Lung (tissue), 12 donors: ENCODE data around the gene PCP2. TPM values are rescaled to one million over a fixed set of nuclear protein-coding genes. Genes with fewer than 3 reads are reported as not detected.

Source experiments
- ATAC-seq: fragments of 200-7000 bp; cut with Tn5 transposase; one replicate; pipeline ENCODE4 v1.9.1; 2020; ENCODE audit warnings: moderate number of reproducible peaks; ENCODE audit not compliant: insufficient read depth, low FRiP score
- DNase-seq, 3 donors: peaks; one replicate each; pipeline ENCODE4 v3.0.0-alpha.2; 2013 to 2017
- H3K27ac ChIP-seq, 2 donors: one replicate each; pipeline ENCODE4 v1.5.1; 2013; ENCODE audit warnings: mild to moderate bottlenecking in 2 of 2, moderate library complexity in 2 of 2, control low read depth in 1 of 2, inconsistent platforms in 1 of 2, low read depth in 1 of 2, low read length in 1 of 2
- H3K27me3 ChIP-seq, 3 donors: one replicate each; pipeline ENCODE4 v1.5.1; 2013; ENCODE audit warnings: low read length in 2 of 3; ENCODE audit not compliant: control insufficient read depth in 3 of 3, insufficient read depth in 3 of 3
- H3K36me3 ChIP-seq, 4 donors: one replicate each; pipeline ENCODE4 v1.5.1; 2013; ENCODE audit warnings: low read length in 4 of 4, mild to moderate bottlenecking in 1 of 4, moderate library complexity in 1 of 4; ENCODE audit not compliant: control insufficient read depth in 4 of 4, insufficient read depth in 4 of 4
- H3K4me1 ChIP-seq, 5 donors: one replicate each; pipeline ENCODE4 v1.5.1; 2013; ENCODE audit warnings: low read length in 5 of 5, mild to moderate bottlenecking in 2 of 5, moderate library complexity in 1 of 5; ENCODE audit not compliant: control insufficient read depth in 5 of 5, insufficient read depth in 5 of 5
- H3K4me3 ChIP-seq: one replicate; pipeline ENCODE4 v1.5.1; 2013; ENCODE audit warnings: mild to moderate bottlenecking, control low read depth, moderate library complexity
- H3K9ac ChIP-seq, 2 donors: one replicate each; pipeline ENCODE4 v1.5.1; 2013; ENCODE audit warnings: low read length in 2 of 2, control low read depth in 1 of 2; ENCODE audit not compliant: insufficient read depth in 1 of 2
- H3K9me3 ChIP-seq, 4 donors: one replicate each; pipeline ENCODE4 v1.5.1; 2013; ENCODE audit warnings: low read length in 3 of 4, mild to moderate bottlenecking in 1 of 4, moderate library complexity in 1 of 4; ENCODE audit not compliant: control insufficient read depth in 4 of 4, insufficient read depth in 3 of 4
- CTCF ChIP-seq: IDR thresholded peaks from 2 replicates; pipeline ENCODE4 v1.5.1; 2012; ENCODE audit warnings: mild to moderate bottlenecking; ENCODE audit errors: control extremely low read depth, extremely low read depth
- WGBS, 2 donors: extraction: QIAGEN DNeasy Blood & Tissue Kit; methylation state at CpG; one replicate each; pipeline ENCODE4 v1.1.7; 2013; 5-methylcytosine and 5-hydroxymethylcytosine counted together
- polyA plus RNA-seq, 2 donors: library from polyadenylated mRNA; stranded (reverse); fragments of 200-250 nt; gene quantifications; one replicate each; pipeline ENCODE4 v1.2.1, GENCODE V29; 2013
- total RNA-seq, 2 donors: library from RNA; depleted of rRNA in 1 of 2; stranded (reverse); fragments of >200 nt in 1 of 2; gene quantifications; one replicate each; pipeline ENCODE4 v1.2.1, GENCODE V29; 2014 to 2021
- donor health status: control.
- donor health status: control.
- donor health status: Bipolar disorder and iron deficiency.
- donor health status: healthy.
- donor health status: DM: yes; HTN: yes; CAD: no.

Gene PCP2
- total and polyA plus RNA-seq, 4 donors, result 0.60 to 4.4 (median 1.9) TPM

GRCh38 chr19:7603919-7604318 lies 29.6 kb downstream of the PCP2 start:
- Histone ChIP-seq H3K9ac (no peak overlapping the region), H3K36me3 (no peaks in the 10 kb centered on the region), H3K4me3 (no peak overlapping the region), H3K27me3 (peaks cover 0 to 4% (median 0%) of the 10 kb centered on the region in 3 donors), H3K4me1 (peaks cover 0 to 6% (median 0%) of the 10 kb centered on the region in 5 donors), H3K27ac (peak overlapping the region in 1 of 2 donors; percentile 8), H3K9me3 (peaks cover 0 to 2% (median 0%) of the 10 kb centered on the region in 4 donors)
- TF ChIP-seq CTCF, result no peak
- DNase-seq (no peak), ATAC-seq (no peak)
- 61 to 83% methylated on average over 9 of the region's 9 CpGs for WGBS, 2 donors

DNA sequence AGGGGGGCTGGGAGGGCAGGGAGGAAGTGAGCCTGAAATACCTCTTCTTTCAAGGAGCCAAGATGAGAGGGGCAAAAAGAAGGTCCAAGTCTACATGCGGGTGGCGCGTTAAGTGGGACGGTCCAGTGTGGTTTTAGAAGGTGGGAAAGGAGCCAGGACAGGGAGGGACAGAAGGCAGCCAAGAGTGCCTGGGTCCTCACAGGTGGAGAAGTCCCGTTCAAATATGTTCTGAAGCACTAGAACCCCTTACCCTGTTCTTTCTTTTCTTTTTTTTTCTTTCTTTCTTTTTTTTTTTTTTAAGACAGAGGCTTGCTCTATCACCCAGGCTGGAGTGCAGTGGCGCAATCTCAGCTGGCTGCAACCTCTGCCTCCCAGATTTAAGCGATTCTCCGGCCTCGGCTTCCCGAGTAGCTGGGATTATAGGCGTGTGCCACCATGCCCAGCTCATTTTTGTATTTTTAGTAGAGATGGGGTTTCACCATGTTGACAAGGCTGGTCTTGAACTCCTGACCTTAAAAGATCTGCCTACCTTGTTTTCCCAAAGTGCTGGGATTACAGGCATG lies 30.5 kb downstream of the PCP2 start:
- H3K36me3 ChIP-seq, result no peaks in the 10 kb centered on the region
- ATAC-seq (peak; percentile 15), DNase-seq (no peak)
- 62 to 64% methylated on average over 11 of the region's 11 CpGs for WGBS, 2 donors
- no peak overlapping the region for H3K9ac ChIP-seq
- H3K9me3 ChIP-seq, result peaks cover 0 to 2% (median 0%) of the 10 kb centered on the region in 4 donors
- H3K27ac ChIP-seq, result peak overlapping the region in 1 of 2 donors; percentile 80
- no peak overlapping the region for H3K4me3 ChIP-seq
- H3K4me1 ChIP-seq, result peaks cover 0 to 6% (median 0%) of the 10 kb centered on the region in 5 donors
- H3K27me3 ChIP-seq, result peaks cover 0 to 4% (median 4%) of the 10 kb centered on the region in 3 donors
- TF ChIP-seq CTCF, result no peak

- peak overlapping the region in 1 of 2 donors; percentile 24 for H3K27ac ChIP-seq
- ATAC-seq (peak; percentile 28), DNase-seq (peak; percentile 11 to 68 (median 54))
- no peak overlapping the region for H3K9ac ChIP-seq
- 34 to 43% methylated on average over 15 of the region's 15 CpGs for WGBS, 2 donors
- H3K4me3 ChIP-seq, result no peak overlapping the region
- peaks cover 0 to 2% (median 0%) of the 10 kb centered on the region in 4 donors for H3K9me3 ChIP-seq
- H3K4me1 ChIP-seq, result peaks cover 0 to 6% (median 0%) of the 10 kb centered on the region in 5 donors
- no peaks in the 10 kb centered on the region for H3K36me3 ChIP-seq
- H3K27me3 ChIP-seq, result peaks cover 3 to 5% (median 4%) of the 10 kb centered on the region in 3 donors
- TF ChIP-seq CTCF, result no peak
Measured at GRCh38 chr19:7602240-7602934, 31.1 kb downstream of the PCP2 start.
